GM18507 (cell line): Measurements from ENCODE around the gene CYTH3.

Experiments
- DNase-seq: peaks from one replicate; pipeline ENCODE4 v3.0.0; 2011; ENCODE audit warnings: low read depth; ENCODE audit not compliant: insufficient read length; ENCODE audit errors: extremely low spot score
- FAIRE-seq: peaks from 2 replicates; lab custom pipeline; 2011; peaks lifted over from hg19 to GRCh38; lab: Jason Lieb, UNC

CYTH3 gene

GRCh38 chr7:6142871-6143380, 129.5 kb downstream of the CYTH3 start:
- no peak for FAIRE-seq
- no peak for DNase-seq

DNA sequence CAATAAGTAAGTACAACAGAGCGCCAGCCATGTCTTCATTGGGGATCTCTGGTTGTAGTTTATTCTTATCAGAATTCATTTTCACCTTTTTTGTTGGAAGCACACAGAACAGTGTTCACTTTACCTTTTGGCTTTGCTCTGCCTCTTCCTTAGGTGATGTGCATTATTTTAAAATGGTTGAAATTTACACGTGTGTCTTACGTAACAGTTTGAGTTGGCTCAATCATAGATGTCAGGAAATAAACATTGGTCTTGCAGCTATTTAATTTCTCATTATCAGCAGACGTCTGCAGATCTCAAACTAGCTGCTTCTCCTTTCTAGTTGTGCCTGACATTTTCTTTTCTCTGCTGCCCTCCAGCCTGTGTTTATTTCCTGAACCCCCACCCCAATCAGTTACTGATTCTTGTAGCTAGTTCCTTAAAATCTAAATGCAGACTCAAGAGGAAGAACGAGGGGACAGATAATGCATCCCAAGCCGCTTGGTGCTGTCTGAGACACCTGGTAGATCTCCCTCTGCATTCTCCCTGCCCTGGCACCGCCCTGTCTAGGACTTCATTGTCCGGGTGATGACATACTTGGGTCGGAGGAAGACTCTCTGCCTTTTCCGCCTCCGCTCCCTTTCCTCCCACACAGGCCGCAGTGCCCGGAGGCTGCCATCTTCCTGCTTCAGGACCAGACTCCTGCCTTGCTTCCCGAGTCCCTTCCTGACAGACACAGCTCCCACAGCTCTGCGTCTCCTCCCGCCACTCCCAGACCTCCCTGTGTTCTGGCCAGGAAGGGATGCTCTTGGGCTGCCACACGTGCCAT, 133.0 kb downstream of the CYTH3 start:
- DNase-seq (no peak), FAIRE-seq (no peak)

DNA sequence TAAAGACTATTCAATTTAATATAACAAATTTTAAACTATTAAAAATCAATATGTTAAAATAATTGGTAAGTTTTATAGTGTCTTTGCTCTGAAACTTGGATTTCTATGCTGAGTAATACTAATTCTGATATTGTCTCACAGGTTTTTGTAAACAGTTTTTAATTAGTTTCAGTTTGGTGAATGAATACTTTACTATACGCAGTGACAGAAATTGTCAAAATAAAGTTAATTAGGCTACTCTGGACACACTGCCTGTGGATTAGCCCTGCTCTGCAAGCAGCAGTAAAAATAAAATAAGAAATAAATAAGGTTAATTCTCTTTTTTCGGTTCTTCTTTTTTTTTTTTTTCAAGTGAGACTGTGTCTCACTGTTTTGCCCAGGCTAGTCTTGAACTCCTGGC, 135.9 kb downstream of the CYTH3 start:
- FAIRE-seq, result no peak

DNA sequence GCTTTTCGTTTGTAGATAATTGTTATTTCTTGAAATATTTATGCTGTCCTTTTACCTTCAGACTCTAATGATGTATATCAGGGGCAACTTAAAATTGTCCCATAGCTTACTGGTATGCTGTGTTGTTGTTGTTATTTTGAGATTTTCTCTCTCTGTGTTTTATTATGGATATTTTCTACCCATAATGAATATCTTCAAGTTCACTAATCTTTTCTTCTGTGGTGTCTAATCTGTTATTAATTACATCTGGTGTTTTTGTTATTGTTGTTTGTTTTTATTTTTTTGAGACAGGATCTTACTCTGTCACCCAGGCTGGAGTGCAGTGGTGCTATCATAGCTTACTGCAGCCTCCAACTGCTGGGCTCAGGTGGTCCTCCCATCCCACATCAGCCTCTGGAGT, 139.2 kb downstream of the CYTH3 start:
- DNase-seq, result no peak
- FAIRE-seq, result no peak

More for the DNA sequence above, 135.9 kb downstream of the CYTH3 start:
- DNase-seq, result no peak

- FAIRE-seq (no peak), DNase-seq (no peak)
Measured at GRCh38 chr7:6130007-6130587, 142.3 kb downstream of the CYTH3 start.

DNA sequence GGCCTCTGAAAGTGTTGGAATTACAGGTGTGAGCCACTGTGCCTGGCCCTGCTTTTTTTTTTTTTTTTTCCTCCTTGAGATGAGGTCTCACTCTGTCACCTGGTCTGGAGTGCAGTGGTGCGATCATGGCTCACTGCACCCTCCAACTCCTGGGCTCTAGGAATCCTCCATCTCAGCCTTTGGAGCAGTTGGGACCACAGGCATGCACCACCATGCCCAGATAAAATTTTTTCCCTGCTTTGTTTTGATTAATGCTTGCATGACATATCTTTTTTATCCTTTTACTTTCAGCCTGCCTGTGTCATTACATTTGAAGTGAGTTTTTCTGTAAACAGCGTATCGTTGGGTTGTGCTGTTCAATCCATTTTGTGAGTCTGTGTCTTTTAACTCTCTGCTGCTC, 144.2 kb downstream of the CYTH3 start:
- no peak for FAIRE-seq
- DNase-seq, result no peak

- DNase-seq, result no peak
- FAIRE-seq, result no peak
Measured at GRCh38 chr7:6127110-6127490, 145.3 kb downstream of the CYTH3 start.

- no peak for FAIRE-seq
Measured at GRCh38 chr7:6123843-6124242, 148.6 kb downstream of the CYTH3 start.

GRCh38 chr7:6121141-6121540, 151.3 kb downstream of the CYTH3 start:
- DNase-seq (no peak), FAIRE-seq (no peak)

More at GRCh38 chr7:6123843-6124242, 148.6 kb downstream of the CYTH3 start:
- DNase-seq, result no peak

GRCh38 chr7:6117533-6117932, 154.9 kb downstream of the CYTH3 start:
- DNase-seq (no peak), FAIRE-seq (no peak)

GRCh38 chr7:6116211-6116610, 156.2 kb downstream of the CYTH3 start:
- DNase-seq (no peak), FAIRE-seq (no peak)
